GM18907 (cell line): ENCODE results near the gene TMEM134.

Source experiments
- ATAC-seq: cut with Tn5 transposase; IDR thresholded peaks from one replicate; pipeline ENCODE4 v1.9.1; 2021; ENCODE audit warnings: mild to moderate bottlenecking, moderate library complexity; ENCODE audit not compliant: unreplicated experiment

TMEM134 gene

GRCh38 chr11:67500831-67501715 lies 32.0 kb upstream of the TMEM134 start:
- no peak for ATAC-seq

- ATAC-seq = no peak
These were observed 31.4 kb upstream of the TMEM134 start for GRCh38 chr11:67500484-67500821.

GRCh38 chr11:67499808-67500483 lies 30.9 kb upstream of the TMEM134 start:
- ATAC-seq = no peak

- no peak for ATAC-seq
These were observed 29.5 kb upstream of the TMEM134 start for GRCh38 chr11:67498544-67498972.

GRCh38 chr11:67497656-67498291 lies 28.7 kb upstream of the TMEM134 start:
- no peak for ATAC-seq

- no peak for ATAC-seq
These were observed 27.1 kb upstream of the TMEM134 start for GRCh38 chr11:67496113-67496512.

- ATAC-seq = no peak
These were observed 26.4 kb upstream of the TMEM134 start for GRCh38 chr11:67495234-67496005.

GRCh38 chr11:67494371-67495233 lies 25.6 kb upstream of the TMEM134 start:
- ATAC-seq = no peak

GRCh38 chr11:67493548-67494370 lies 24.7 kb upstream of the TMEM134 start:
- no peak for ATAC-seq

- no peak for ATAC-seq
These were observed 23.9 kb upstream of the TMEM134 start for GRCh38 chr11:67492801-67493547.

GRCh38 chr11:67492069-67492727 lies 23.1 kb upstream of the TMEM134 start:
- no peak for ATAC-seq

GRCh38 chr11:67491276-67492068 lies 22.4 kb upstream of the TMEM134 start:
- ATAC-seq = no peak

GRCh38 chr11:67490727-67491065 lies 21.6 kb upstream of the TMEM134 start:
- ATAC-seq = no peak

- no peak for ATAC-seq
These were observed 21.1 kb upstream of the TMEM134 start for GRCh38 chr11:67489885-67490726.

GRCh38 chr11:67489203-67489884 lies 20.3 kb upstream of the TMEM134 start:
- ATAC-seq = no peak
